Neuronal stem cell (in vitro differentiated cells): Measurements from ENCODE around the gene CDX2.
A peak's percentile ranks its signal among the peaks of the same experiment; 100 is the strongest.

Source experiments
- DNase-seq: peaks from one replicate; pipeline ENCODE4 v3.0.0-alpha.2; 2013; ENCODE audit warnings: low spot score
- H2AFZ ChIP-seq: one replicate; pipeline ENCODE4 v1.6.1; 2013; ENCODE audit warnings: mild to moderate bottlenecking, low read length, inconsistent platforms
- H2AK5ac ChIP-seq: 2 replicates; pipeline ENCODE4 v1.6.1; 2013; ENCODE audit warnings: low read depth, mild to moderate bottlenecking, inconsistent platforms, low read length, moderate library complexity, mixed read lengths
- H2BK120ac ChIP-seq: 2 replicates; pipeline ENCODE4 v1.6.1; 2013; ENCODE audit warnings: low read depth, mild to moderate bottlenecking, inconsistent platforms, low read length, moderate library complexity, mixed read lengths
- H2BK12ac ChIP-seq: one replicate; pipeline ENCODE4 v1.6.1; 2013; ENCODE audit warnings: low read length, inconsistent platforms
- H2BK15ac ChIP-seq: 2 replicates; pipeline ENCODE4 v1.6.1; 2013; ENCODE audit warnings: mild to moderate bottlenecking, low read length, inconsistent platforms, mixed read lengths
- H2BK5ac ChIP-seq: one replicate; pipeline ENCODE4 v1.6.1; 2013; ENCODE audit warnings: inconsistent platforms, mild to moderate bottlenecking, low read length, moderate library complexity
- H3K14ac ChIP-seq: one replicate; pipeline ENCODE4 v1.6.1; 2013; ENCODE audit warnings: low read length, inconsistent platforms
- H3K18ac ChIP-seq: 2 replicates; pipeline ENCODE4 v1.6.1; 2013; ENCODE audit warnings: low read length, inconsistent platforms
- H3K23ac ChIP-seq: 2 replicates; pipeline ENCODE4 v1.6.1; 2013; ENCODE audit warnings: low read depth, mild to moderate bottlenecking, mixed read lengths, low read length, inconsistent platforms; ENCODE audit not compliant: poor library complexity
- H3K27ac ChIP-seq: replicated peaks from 3 replicates; pipeline ENCODE4 v1.5.1; 2013; ENCODE audit warnings: low read length, inconsistent platforms
- H3K27me3 ChIP-seq, 3 experiments: 2 replicates each; pipeline ENCODE4 v1.6.1; 2013; ENCODE audit warnings: low read length in 3 of 3, mild to moderate bottlenecking in 2 of 3, inconsistent platforms in 1 of 3, low read depth in 1 of 3, mixed read lengths in 1 of 3, moderate library complexity in 1 of 3; ENCODE audit not compliant: control insufficient read depth in 3 of 3, insufficient read depth in 3 of 3
- H3K36me3 ChIP-seq, 2 donors: replicated peaks in 1 of 2; 2 replicates each; pipeline ENCODE4 v1.6.1; 2013; ENCODE audit warnings: low read length in 2 of 2; ENCODE audit not compliant: control insufficient read depth in 2 of 2, insufficient read depth in 2 of 2
- H3K4ac ChIP-seq: 2 replicates; pipeline ENCODE4 v1.6.1; 2013; ENCODE audit warnings: inconsistent platforms, mild to moderate bottlenecking, low read length, moderate library complexity
- H3K4me1 ChIP-seq, 2 donors: 1 replicate in 1 of 2; 2 replicates in 1 of 2; pipeline ENCODE4 v1.6.1; 2013; ENCODE audit warnings: low read length in 2 of 2, low read depth in 1 of 2; ENCODE audit not compliant: control insufficient read depth in 2 of 2, insufficient read depth in 1 of 2
- H3K4me2 ChIP-seq: one replicate; pipeline ENCODE4 v1.6.1; 2013; ENCODE audit warnings: mild to moderate bottlenecking, low read length, inconsistent platforms; ENCODE audit not compliant: insufficient read depth, poor library complexity, severe bottlenecking
- H3K4me3 ChIP-seq, 2 donors: 2 replicates each; pipeline ENCODE4 v1.5.1; 2013; ENCODE audit warnings: low read length in 2 of 2, mild to moderate bottlenecking in 2 of 2, inconsistent platforms in 1 of 2, moderate library complexity in 1 of 2
- H3K79me1 ChIP-seq: one replicate; pipeline ENCODE4 v1.6.1; 2013; ENCODE audit warnings: low read depth, mild to moderate bottlenecking, inconsistent platforms, low read length, moderate library complexity
- H3K9ac ChIP-seq: one replicate; pipeline ENCODE4 v1.6.1; 2013; ENCODE audit warnings: mild to moderate bottlenecking, low read depth, low read length, inconsistent platforms; ENCODE audit not compliant: poor library complexity
- H3K9me3 ChIP-seq, 2 donors: replicated peaks in 1 of 2; 2 replicates each; pipeline versions ENCODE3 to v1.6.1; 2013; ENCODE audit warnings: low read length in 2 of 2, mild to moderate bottlenecking in 2 of 2, inconsistent platforms in 1 of 2, low read depth in 1 of 2, mixed read lengths in 1 of 2, moderate library complexity in 1 of 2; ENCODE audit not compliant: control insufficient read depth in 2 of 2, insufficient read depth in 1 of 2
- H4K8ac ChIP-seq: one replicate; pipeline ENCODE4 v1.6.1; 2013; ENCODE audit warnings: low read depth, mild to moderate bottlenecking, inconsistent platforms, low read length, moderate library complexity
- H4K91ac ChIP-seq: one replicate; pipeline ENCODE4 v1.6.1; 2013; ENCODE audit warnings: low read length, low read depth, mild to moderate bottlenecking, inconsistent platforms; ENCODE audit not compliant: poor library complexity
- WGBS, 2 donors: extraction: QIAGEN DNeasy Blood & Tissue Kit; methylation state at CpG; one replicate each; pipeline ENCODE4 v1.1.7; 2013; ENCODE audit warnings: missing lambda C conversion rate in 2 of 2, mixed read lengths in 1 of 2; ENCODE audit not compliant: insufficient read length in 2 of 2, insufficient replicate concordance in 1 of 2; ENCODE audit errors: extremely low coverage in 2 of 2; 5-methylcytosine and 5-hydroxymethylcytosine counted together

The CDX2 gene

GRCh38 chr13:27922883-27923612 is 46.1 kb downstream of the CDX2 start:
- Histone ChIP-seq H3K27me3 (peaks cover 80 to 100% (median 99%) of the 10 kb centered on the region in 3 experiments), H3K4me2 (no peak overlapping the region), H3K23ac (peak overlapping the region; percentile 19), H2AK5ac (no peak overlapping the region), H3K4ac (no peak overlapping the region), H3K18ac (no peak overlapping the region), H3K4me3 (no peak overlapping the region), H3K79me1 (no peaks in the 10 kb centered on the region), H2BK15ac (no peak overlapping the region), H3K27ac (no peak overlapping the region), H3K36me3 (no peaks in the 10 kb centered on the region), H2BK120ac (no peak overlapping the region), H2AFZ (no peak overlapping the region), H3K4me1 (peaks cover 2% of the 10 kb centered on the region in 2 donors), H4K8ac (no peak overlapping the region), H4K91ac (no peak overlapping the region), H2BK5ac (no peak overlapping the region), H3K9me3 (peaks cover 0 to 8% of the 10 kb centered on the region in 2 donors), H3K14ac (no peak overlapping the region), H3K9ac (no peak overlapping the region), H2BK12ac (no peak overlapping the region)
- DNase-seq, result no peak
- no CpG with 5 or more reads among the region's 24 CpGs for WGBS, 2 donors

GRCh38 chr13:27921961-27922882 is 46.9 kb downstream of the CDX2 start:
- no peak overlapping the region for H4K8ac ChIP-seq
- no peak overlapping the region for H2BK12ac ChIP-seq
- no peak overlapping the region for H3K14ac ChIP-seq
- no peak overlapping the region for H2BK15ac ChIP-seq
- peaks cover 2 to 3% of the 10 kb centered on the region in 2 donors for H3K4me1 ChIP-seq
- peak overlapping the region; percentile 91 for H2AFZ ChIP-seq
- DNase-seq, result peak; percentile 9
- no peak overlapping the region for H3K9ac ChIP-seq
- H2BK5ac ChIP-seq, result peak overlapping the region; percentile 78
- peaks cover 77 to 100% (median 99%) of the 10 kb centered on the region in 3 experiments for H3K27me3 ChIP-seq
- no peak overlapping the region for H2BK120ac ChIP-seq
- no CpG with 5 or more reads among the region's 39 CpGs for WGBS, 2 donors
- H3K27ac ChIP-seq, result no peak overlapping the region
- H3K36me3 ChIP-seq, result no peaks in the 10 kb centered on the region
- H4K91ac ChIP-seq, result no peak overlapping the region
- H3K18ac ChIP-seq, result no peak overlapping the region
- H3K79me1 ChIP-seq, result no peaks in the 10 kb centered on the region
- H3K9me3 ChIP-seq, result peaks cover 0 to 8% of the 10 kb centered on the region in 2 donors
- no peak overlapping the region for H3K23ac ChIP-seq
- H3K4ac ChIP-seq, result no peak overlapping the region
- no peak overlapping the region for H3K4me3 ChIP-seq
- H2AK5ac ChIP-seq, result no peak overlapping the region
- no peak overlapping the region for H3K4me2 ChIP-seq

GRCh38 chr13:27921421-27921960 is 47.6 kb downstream of the CDX2 start:
- Histone ChIP-seq H3K4me3 (peak overlapping the region; percentile 11 to 48), H3K14ac (no peak overlapping the region)

More at GRCh38 chr13:27921421-27921960, 47.6 kb downstream of the CDX2 start:
- Histone ChIP-seq H3K4ac (no peak overlapping the region), H2BK5ac (peak overlapping the region; percentile 78), H2AFZ (peak overlapping the region; percentile 91), H4K91ac (no peak overlapping the region), H3K27me3 (peaks cover 71 to 100% (median 98%) of the 10 kb centered on the region in 3 experiments), H4K8ac (no peak overlapping the region), H2BK120ac (no peak overlapping the region), H3K4me1 (peaks cover 2 to 3% of the 10 kb centered on the region in 2 donors), H3K79me1 (no peaks in the 10 kb centered on the region), H2BK12ac (no peak overlapping the region), H3K9ac (peak overlapping the region; percentile 15), H3K9me3 (peaks cover 0 to 8% of the 10 kb centered on the region in 2 donors), H3K27ac (no peak overlapping the region), H2AK5ac (no peak overlapping the region), H3K4me2 (no peak overlapping the region), H3K36me3 (no peaks in the 10 kb centered on the region), H3K23ac (no peak overlapping the region), H3K18ac (no peak overlapping the region), H2BK15ac (no peak overlapping the region)
- DNase-seq, result peak; percentile 11
- no CpG with 5 or more reads among the region's 41 CpGs for WGBS, 2 donors
